OCI-LY1 (cell line): ENCODE measurements around the gene PI4K2B.

Source experiments
- CTCF ChIP-seq: fragments of 200-600 bp; sonication (generic), shearing (Covaris generic); IDR thresholded peaks from 2 replicates; pipeline ENCODE4 v1.5.1; 2017; ENCODE audit warnings: mild to moderate bottlenecking, antibody characterized with exemption, low read length, moderate library complexity, mixed read lengths
- EZH2 ChIP-seq: fragments of 200-600 bp; sonication (generic), shearing (Covaris generic); IDR thresholded peaks from 2 replicates; pipeline ENCODE4 v1.8.0; 2017; ENCODE audit warnings: borderline replicate concordance, mixed run types, mild to moderate bottlenecking, antibody characterized with exemption, low read length, moderate library complexity, mixed read lengths

- TF ChIP-seq CTCF (no peak), EZH2 (no peak)
These were observed 77.0 kb downstream of the PI4K2B start for GRCh38 chr4:25310803-25311166.
